Activated CD4-positive, CD25-positive, alpha-beta regulatory T cell (primary cell): ENCODE data around the gene DPEP1.

Experiments
- DNase-seq, 4 experiments: peaks; one replicate each; lab custom pipeline; 2025; lab: John Stamatoyannopoulos, UW

The DPEP1 gene

GRCh38 chr16:89599451-89599858, 14.0 kb upstream of the DPEP1 start:
- DNase-seq: no peak

- no peak for DNase-seq
These were observed 13.5 kb upstream of the DPEP1 start for GRCh38 chr16:89599902-89600301.

- no peak for DNase-seq
These were observed 13.0 kb upstream of the DPEP1 start for GRCh38 chr16:89600427-89600826.

DNA sequence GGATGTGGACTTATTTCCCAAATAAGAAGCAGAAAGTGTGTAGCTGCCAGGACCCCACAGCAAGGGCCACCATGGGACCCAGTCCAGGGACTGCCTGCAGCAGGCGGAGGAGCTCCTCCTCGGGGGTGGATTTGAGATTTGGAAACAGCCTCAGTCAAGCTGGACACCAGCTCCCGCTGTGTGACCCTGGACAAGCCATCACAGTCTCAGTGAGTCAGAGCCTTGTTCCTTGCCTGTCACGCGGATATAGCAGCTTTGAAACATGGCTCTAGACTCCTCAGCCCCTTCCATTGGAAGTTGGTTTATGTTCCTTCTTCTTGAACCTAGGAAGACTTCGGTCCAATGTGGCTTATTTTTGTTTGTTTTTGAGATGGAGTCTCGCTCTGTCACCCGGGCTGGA, 12.5 kb upstream of the DPEP1 start:
- no peak for DNase-seq

DNA sequence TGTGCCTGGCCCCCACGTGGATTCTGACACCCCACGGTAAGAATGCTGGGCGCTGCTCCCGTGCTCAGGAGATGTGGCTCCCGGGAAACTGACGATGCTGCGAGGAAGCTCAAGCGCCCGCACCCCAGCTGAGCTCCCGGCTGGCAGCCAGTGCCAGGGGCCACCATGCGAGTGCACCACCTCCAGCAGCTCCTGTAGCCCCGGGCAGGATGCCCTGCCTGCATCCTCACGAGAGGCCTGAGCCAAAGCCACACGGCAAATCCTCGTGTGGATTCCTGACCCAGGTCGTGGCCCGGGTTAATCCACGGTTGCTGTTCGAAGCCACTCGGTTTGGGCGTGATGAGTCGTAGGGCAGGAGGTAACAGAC, 11.6 kb upstream of the DPEP1 start:
- no peak for DNase-seq

GRCh38 chr16:89602273-89602951, 11.0 kb upstream of the DPEP1 start:
- peak in 2 of 4 experiments; percentile 27 to 28 for DNase-seq

GRCh38 chr16:89602952-89603590, 10.4 kb upstream of the DPEP1 start:
- no peak for DNase-seq

DNA sequence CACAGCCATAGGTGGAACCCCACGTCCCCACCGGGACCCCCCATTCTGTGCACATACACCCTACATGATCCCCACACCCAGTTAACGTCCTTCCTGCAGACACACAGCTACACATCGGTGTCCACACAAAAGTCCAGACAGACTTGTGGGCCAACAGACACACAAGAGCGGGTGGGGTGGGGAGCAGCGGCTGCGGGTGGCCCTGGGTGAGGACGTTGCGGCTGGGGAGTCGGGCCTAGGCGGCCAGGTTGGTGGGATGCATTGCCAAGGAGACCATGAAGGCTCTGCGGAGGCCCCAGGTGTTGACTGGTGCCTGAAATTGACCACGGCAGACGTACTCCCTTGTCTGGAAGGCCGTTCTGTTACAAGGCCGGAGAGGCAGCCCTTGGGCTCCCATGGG, 8.7 kb upstream of the DPEP1 start:
- no peak for DNase-seq

- no peak for DNase-seq
These were observed 8.1 kb upstream of the DPEP1 start for GRCh38 chr16:89605186-89605970.

DNA sequence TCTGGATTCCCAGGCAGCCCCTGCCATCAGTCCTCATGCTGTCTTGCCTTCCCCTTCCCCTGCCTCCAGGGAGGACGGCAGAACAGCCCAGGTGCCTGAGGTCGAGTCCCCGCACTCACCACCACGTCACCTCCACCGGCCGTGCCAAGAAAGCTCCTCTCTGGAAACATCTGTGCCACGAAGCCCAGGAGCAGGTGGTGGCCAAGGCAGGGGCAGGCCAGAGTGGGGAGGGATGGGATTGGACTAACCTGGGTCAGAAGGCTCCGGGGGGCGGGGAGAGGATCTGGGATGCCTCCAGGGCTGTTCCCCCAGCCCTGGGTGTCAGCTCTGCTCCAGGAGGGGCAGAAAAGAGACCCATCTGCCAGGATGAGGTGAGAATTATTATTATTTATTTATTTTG, 7.4 kb upstream of the DPEP1 start:
- DNase-seq: no peak

GRCh38 chr16:89607453-89607852, 6.0 kb upstream of the DPEP1 start:
- DNase-seq: no peak

- no peak for DNase-seq
These were observed 5.3 kb upstream of the DPEP1 start for GRCh38 chr16:89607937-89608740.

DNA sequence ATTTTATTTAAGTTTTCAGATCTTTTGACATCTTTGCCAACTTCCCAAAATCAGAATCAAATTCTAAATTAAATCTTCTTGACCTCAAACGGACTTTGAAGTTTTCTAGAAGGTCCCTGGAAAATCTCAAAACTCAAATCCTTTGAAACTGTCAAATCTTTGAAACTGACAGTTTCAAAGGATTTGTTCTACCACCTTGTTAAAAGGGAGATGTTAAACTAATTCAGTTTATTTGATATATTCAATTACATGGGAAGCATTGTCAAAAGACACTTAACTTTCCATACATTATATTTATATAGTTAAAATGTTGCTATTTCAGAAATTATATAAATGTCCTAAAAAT, 3.4 kb upstream of the DPEP1 start:
- DNase-seq: no peak

- DNase-seq: no peak
These were observed 851 bp upstream of the DPEP1 start for GRCh38 chr16:89612415-89613166.

GRCh38 chr16:89613954-89614459, 565 bp downstream of the DPEP1 start:
- DNase-seq: no peak

GRCh38 chr16:89615176-89615575, 1.7 kb downstream of the DPEP1 start:
- no peak for DNase-seq

GRCh38 chr16:89615596-89616090, 2.2 kb downstream of the DPEP1 start:
- no peak for DNase-seq

- DNase-seq: no peak
These were observed 3.2 kb downstream of the DPEP1 start for GRCh38 chr16:89616623-89617022.

GRCh38 chr16:89617036-89617435, 3.6 kb downstream of the DPEP1 start:
- DNase-seq: no peak

DNA sequence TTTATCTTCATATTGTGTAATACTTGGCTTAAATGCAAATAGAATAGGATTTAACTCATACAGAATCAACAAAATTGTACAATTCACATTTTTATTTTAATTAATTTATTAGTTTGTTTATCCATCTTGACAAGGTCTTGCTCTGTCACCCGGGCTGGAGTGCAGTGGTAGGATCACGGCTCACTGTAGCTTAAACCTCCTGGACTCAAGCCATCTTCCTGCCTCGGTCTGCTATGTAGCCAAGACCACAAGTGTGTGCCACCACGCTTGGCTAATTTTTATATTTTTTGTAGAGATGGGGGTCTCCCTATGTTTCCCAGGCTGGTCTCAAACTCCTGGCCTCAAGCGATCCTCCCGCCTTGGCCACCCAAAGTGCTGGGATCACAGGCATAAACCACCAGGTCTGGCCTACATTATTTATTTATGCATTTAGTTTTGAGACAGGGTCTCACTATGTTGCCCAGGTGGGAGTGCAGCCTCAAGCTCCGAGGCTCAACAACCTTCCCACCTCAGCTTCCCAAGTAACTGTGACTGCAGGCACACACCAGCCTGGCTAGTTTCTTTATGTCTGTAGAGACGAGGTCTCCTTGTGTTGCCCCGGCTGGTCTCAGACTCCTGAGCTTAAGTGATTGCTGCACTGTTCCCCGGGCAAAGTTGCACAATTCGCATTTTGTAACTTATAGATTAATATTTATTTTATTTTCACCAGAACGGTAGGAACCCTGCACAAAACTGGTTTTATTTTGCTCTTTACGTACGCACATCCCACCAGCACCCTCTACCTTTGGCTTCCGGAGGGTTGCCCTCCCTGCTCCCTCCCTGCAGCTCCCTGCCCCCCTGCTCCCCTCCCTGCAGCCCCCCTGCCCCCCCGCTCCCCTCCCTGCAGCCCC, 4.9 kb downstream of the DPEP1 start:
- DNase-seq: no peak
